ENCODE measurements around the gene CCDC6.

GRCh38 chr10:59843748-59844147 is 62.6 kb downstream of the CCDC6 start:
- TF ChIP-seq REST (IDR thresholded peaks at IDR 0.05; ENCODE audit: insufficient read depth in 1 of 2, low read depth in 2 of 2, low read length in 2 of 2) (no peak), TAF1 (IDR thresholded peaks at IDR 0.05; ENCODE audit: borderline replicate concordance, insufficient read depth, low read length) (no peak), POLR2AphosphoS5 (IDR thresholded peaks at IDR 0.05; ENCODE audit: low read depth, low read length) (no peak), SIN3A (IDR thresholded peaks at IDR 0.05; ENCODE audit: borderline replicate concordance, insufficient read depth, low read length) (no peak), FOXP2 (optimal IDR thresholded peaks at IDR 0.05; ENCODE audit: borderline replicate concordance, extremely low read depth, extremely low read length, insufficient read depth) (no peak)

All from PFSK-1 (cell line).